ENCODE data around the gene PSAT1.

PSAT1 gene

GRCh38 chr9:78363221-78363620, 66.3 kb downstream of the PSAT1 start:
- no peak overlapping the region for H3K4me3 ChIP-seq (ENCODE audit: low read depth, low read length)
- DNase-seq (ENCODE audit: low read depth), result no peak
- no peak for TF ChIP-seq CTCF (IDR thresholded peaks at IDR 0.05; ENCODE audit: low read depth, low read length, missing control alignments)

- TF ChIP-seq CTCF (IDR thresholded peaks at IDR 0.05; ENCODE audit: low read depth, low read length, missing control alignments), result peak; percentile 22
- DNase-seq (ENCODE audit: low read depth), result no peak
- H3K4me3 ChIP-seq (ENCODE audit: low read depth, low read length), result no peak overlapping the region
Measured at GRCh38 chr9:78365748-78366697, 69.1 kb downstream of the PSAT1 start.

GRCh38 chr9:78366827-78367226, 69.9 kb downstream of the PSAT1 start:
- DNase-seq (ENCODE audit: low read depth), result no peak
- no peak overlapping the region for H3K4me3 ChIP-seq (ENCODE audit: low read depth, low read length)
- no peak for TF ChIP-seq CTCF (IDR thresholded peaks at IDR 0.05; ENCODE audit: low read depth, low read length, missing control alignments)

GRCh38 chr9:78368236-78368635, 71.3 kb downstream of the PSAT1 start:
- TF ChIP-seq CTCF (IDR thresholded peaks at IDR 0.05; ENCODE audit: low read depth, low read length, missing control alignments), result no peak
- DNase-seq (ENCODE audit: low read depth), result no peak
- H3K4me3 ChIP-seq (ENCODE audit: low read depth, low read length), result no peak overlapping the region

- peak; percentile 19 for DNase-seq (ENCODE audit: low read depth)
- H3K4me3 ChIP-seq (ENCODE audit: low read depth, low read length), result no peak overlapping the region
- peak; percentile 89 for TF ChIP-seq CTCF (IDR thresholded peaks at IDR 0.05; ENCODE audit: low read depth, low read length, missing control alignments)
Measured at GRCh38 chr9:78369639-78370219, 72.8 kb downstream of the PSAT1 start.

- no peak for TF ChIP-seq CTCF (IDR thresholded peaks at IDR 0.05; ENCODE audit: low read depth, low read length, missing control alignments)
- DNase-seq (ENCODE audit: low read depth), result no peak
- H3K4me3 ChIP-seq (ENCODE audit: low read depth, low read length), result no peak overlapping the region
Measured at GRCh38 chr9:78370991-78371390, 74.1 kb downstream of the PSAT1 start.
